ENCODE results near the gene GABBR2. TPM values are rescaled to one million over a fixed set of nuclear protein-coding genes. Genes with fewer than 3 reads are reported as not detected.

GABBR2 gene
- total and polyA plus RNA-seq, 2 of the 8 experiments (the other 6 are each of a cell fraction or from before 2014, with no cell fraction given), result 0.50 to 1.2 TPM

DNA sequence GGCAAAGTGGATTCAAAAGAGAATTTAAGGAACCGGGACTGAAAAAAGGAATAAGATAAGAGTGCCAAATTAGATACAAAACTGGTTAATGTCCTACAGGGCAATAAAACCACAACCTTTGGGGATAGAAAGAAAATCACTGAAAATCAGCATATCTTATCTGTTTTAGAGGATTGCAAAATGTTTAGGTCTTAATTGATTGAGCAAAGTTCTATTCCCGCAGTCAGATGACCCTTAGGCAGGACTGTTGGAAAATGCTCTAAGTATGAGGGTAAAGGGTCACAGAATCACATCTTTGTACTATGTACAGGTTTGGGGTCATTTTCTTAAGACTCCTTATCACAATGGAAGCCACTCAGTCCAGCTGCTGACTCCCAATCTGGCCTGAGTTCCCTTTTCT, 129.0 kb downstream of the GABBR2 start:
- 89% methylated on average over 2 of the region's 2 CpGs; no CpG with 5 or more reads in 1 of the 2 experiments for WGBS, 2 experiments (ENCODE audit: extremely low coverage in 1 of 2, insufficient coverage in 1 of 2, insufficient read length in 1 of 2, insufficient replicate concordance in 2 of 2, low coverage in 1 of 2, low lambda C conversion rate in 2 of 2, missing lambda C conversion rate in 1 of 2)
- H3K18ac ChIP-seq (ENCODE audit: extremely low read depth, low read length), result no peak overlapping the region
- POLR2A ChIA-PET (ENCODE audit: partially characterized antibody), result no interaction called here
- no peak overlapping the region for H2BK12ac ChIP-seq (ENCODE audit: low read depth, low read length)
- H3K9me3 ChIP-seq (ENCODE audit: insufficient read depth in 2 of 2, low read depth in 1 of 2, low read length in 1 of 2), result no peaks in the 10 kb centered on the region
- no peak overlapping the region for H2BK15ac ChIP-seq (ENCODE audit: low read length)
- peaks cover 5% of the 10 kb centered on the region; the same call in 1 of the 2 replicates for H3K23me2 ChIP-seq (ENCODE audit: low read depth, low read length)
- H2AFZ ChIP-seq (ENCODE audit: low read length), result no peak overlapping the region
- FAIRE-seq (no peak), DNase-seq (ENCODE audit: low read depth in 1 of 2, low spot score in 2 of 2) (no peak)
- H2BK20ac ChIP-seq (ENCODE audit: low read length), result no peak overlapping the region
- CTCF ChIA-PET (ENCODE audit: partially characterized antibody), result no interaction called here
- no peak overlapping the region for H3K23ac ChIP-seq (ENCODE audit: insufficient read length)
- no peak overlapping the region for H3K4me2 ChIP-seq (ENCODE audit: insufficient read depth in 1 of 2, low read depth in 2 of 2, low read length in 2 of 2)
- no peaks in the 10 kb centered on the region for H3K79me1 ChIP-seq (ENCODE audit: low read depth, low read length)
- H2BK120ac ChIP-seq (replicated peaks; ENCODE audit: low read depth, low read length), result no peak overlapping the region
- H3K79me2 ChIP-seq (ENCODE audit: control insufficient read depth in 1 of 2, insufficient read depth in 2 of 2, low read length in 2 of 2), result no peaks in the 10 kb centered on the region
- no peak overlapping the region for H4K91ac ChIP-seq (replicated peaks; ENCODE audit: insufficient read length, low read length)
- no peak overlapping the region for H3K4me3 ChIP-seq (ENCODE audit: extremely low read depth in 1 of 4, insufficient read depth in 2 of 4, low read depth in 3 of 4, low read length in 4 of 4)
- no peak overlapping the region for H3K14ac ChIP-seq (ENCODE audit: insufficient read length)
- H3K4ac ChIP-seq (replicated peaks; ENCODE audit: insufficient read length, low read depth, low read length), result no peak overlapping the region
- no peak overlapping the region for H3K56ac ChIP-seq (replicated peaks; ENCODE audit: insufficient read length, low read depth, low read length)
- no peaks in the 10 kb centered on the region for H3K27me3 ChIP-seq (replicated peaks in 1 of 4; ENCODE audit: control insufficient read depth in 3 of 4, extremely low read depth in 1 of 4, insufficient read depth in 3 of 4, low read length in 3 of 4)
- no peak overlapping the region for H2BK5ac ChIP-seq (ENCODE audit: low read depth, low read length)
- no peak overlapping the region for H4K5ac ChIP-seq (ENCODE audit: insufficient read length, low read depth, low read length)
- H3K9ac ChIP-seq (replicated peaks in 1 of 4; ENCODE audit: extremely low read depth in 1 of 4, low read depth in 3 of 4, low read length in 3 of 4), result no peak overlapping the region
- H4K20me1 ChIP-seq (replicated peaks in 1 of 2; ENCODE audit: control insufficient read depth in 1 of 2, insufficient read depth in 2 of 2, low read length in 2 of 2), result peaks cover 0 to 2% of the 10 kb centered on the region in 2 experiments
- no peak overlapping the region for H2AK5ac ChIP-seq (ENCODE audit: low read depth, low read length)
- H3K4me1 ChIP-seq (replicated peaks in 1 of 4; ENCODE audit: control insufficient read depth in 3 of 4, insufficient read depth in 4 of 4, low read length in 3 of 4), result no peaks in the 10 kb centered on the region; a peak in 1 of 7 replicates
- no peaks in the 10 kb centered on the region for H3K36me3 ChIP-seq (ENCODE audit: control insufficient read depth in 2 of 4, insufficient read depth in 4 of 4, low read length in 3 of 4)
- no peak overlapping the region for H4K8ac ChIP-seq (ENCODE audit: extremely low read depth, insufficient read depth, low read length)
- H3K27ac ChIP-seq (ENCODE audit: low read depth, low read length), result no peak overlapping the region
- TF ChIP-seq SAP30 (IDR thresholded peaks at IDR 0.05; ENCODE audit: insufficient read depth, insufficient replicate concordance, low read length) (no peak), TAF7 (optimal IDR thresholded peaks at IDR 0.05; ENCODE audit: borderline replicate concordance, low read depth, low read length) (no peak), TEAD4 (IDR thresholded peaks at IDR 0.05; ENCODE audit: low read depth, low read length) (no peak), TAF1 (IDR thresholded peaks at IDR 0.05; ENCODE audit: low read depth, low read length) (no peak), BRCA1 (IDR thresholded peaks at IDR 0.05; ENCODE audit: low read depth, low read length) (no peak), HDAC6 (IDR thresholded peaks at IDR 0.05; ENCODE audit: low read depth, low read length) (no peak), KDM1A (IDR thresholded peaks at IDR 0.05; ENCODE audit: borderline replicate concordance, low read length) (no peak), TBP (IDR thresholded peaks at IDR 0.05; ENCODE audit: low read depth, low read length) (no peak), SIX5 (IDR thresholded peaks at IDR 0.05; ENCODE audit: low read depth, low read length) (no peak), JUND (IDR thresholded peaks at IDR 0.05; ENCODE audit: low read length) (no peak), SRF (IDR thresholded peaks at IDR 0.05; ENCODE audit: low read depth, low read length) (no peak), RNF2 (IDR thresholded peaks at IDR 0.05; ENCODE audit: borderline replicate concordance, low read depth, low read length, missing control alignments, poor library complexity, severe bottlenecking) (no peak), HDAC2 (IDR thresholded peaks at IDR 0.05; ENCODE audit: borderline replicate concordance in 1 of 2, low read depth in 2 of 2, low read length in 2 of 2) (no peak), ASH2L (IDR thresholded peaks at IDR 0.05; ENCODE audit: low read length) (no peak), CBX5 (IDR thresholded peaks at IDR 0.05; ENCODE audit: low read depth, low read length) (no peak)

Data from H1 (cell line).